T-helper 2 cell treated with Interferon-gamma antibody and Interleukin-4, amounts not matched to agents 5 μg/mL and 100 μg/mL, for 36 hours (primary cell): Measurements from ENCODE around the gene PSMB1.
A peak's percentile ranks its signal among the peaks of the same experiment; 100 is the strongest.
"Not testable (repeated sequence)": the region's sequence is repeated elsewhere in the genome, so short reads cannot be mapped to it uniquely, and the experiment has no call there.

ENCODE experiments used
- DNase-seq: peaks from one replicate; pipeline ENCODE4 v3.0.0; 2021; ENCODE audit warnings: low spot score
- H3K27ac Mint-ChIP-seq: one replicate; pipeline ENCODE4 v1.8.0; 2021; ENCODE audit warnings: mild to moderate bottlenecking, mixed read lengths
- H3K27me3 Mint-ChIP-seq: one replicate; pipeline ENCODE4 v1.8.0; 2021; ENCODE audit warnings: low read depth, mixed read lengths
- H3K36me3 Mint-ChIP-seq: one replicate; pipeline ENCODE4 v1.8.0; 2021; ENCODE audit warnings: low read depth, mixed read lengths
- H3K4me1 Mint-ChIP-seq: one replicate; pipeline ENCODE4 v1.8.0; 2021; ENCODE audit warnings: low read depth, mixed read lengths
- H3K4me3 Mint-ChIP-seq: one replicate; pipeline ENCODE4 v1.8.0; 2022; ENCODE audit warnings: mild to moderate bottlenecking, moderate library complexity, mixed read lengths
- H3K9me3 Mint-ChIP-seq: one replicate; pipeline ENCODE4 v1.8.0; 2021; ENCODE audit warnings: mixed read lengths

Gene PSMB1

DNA sequence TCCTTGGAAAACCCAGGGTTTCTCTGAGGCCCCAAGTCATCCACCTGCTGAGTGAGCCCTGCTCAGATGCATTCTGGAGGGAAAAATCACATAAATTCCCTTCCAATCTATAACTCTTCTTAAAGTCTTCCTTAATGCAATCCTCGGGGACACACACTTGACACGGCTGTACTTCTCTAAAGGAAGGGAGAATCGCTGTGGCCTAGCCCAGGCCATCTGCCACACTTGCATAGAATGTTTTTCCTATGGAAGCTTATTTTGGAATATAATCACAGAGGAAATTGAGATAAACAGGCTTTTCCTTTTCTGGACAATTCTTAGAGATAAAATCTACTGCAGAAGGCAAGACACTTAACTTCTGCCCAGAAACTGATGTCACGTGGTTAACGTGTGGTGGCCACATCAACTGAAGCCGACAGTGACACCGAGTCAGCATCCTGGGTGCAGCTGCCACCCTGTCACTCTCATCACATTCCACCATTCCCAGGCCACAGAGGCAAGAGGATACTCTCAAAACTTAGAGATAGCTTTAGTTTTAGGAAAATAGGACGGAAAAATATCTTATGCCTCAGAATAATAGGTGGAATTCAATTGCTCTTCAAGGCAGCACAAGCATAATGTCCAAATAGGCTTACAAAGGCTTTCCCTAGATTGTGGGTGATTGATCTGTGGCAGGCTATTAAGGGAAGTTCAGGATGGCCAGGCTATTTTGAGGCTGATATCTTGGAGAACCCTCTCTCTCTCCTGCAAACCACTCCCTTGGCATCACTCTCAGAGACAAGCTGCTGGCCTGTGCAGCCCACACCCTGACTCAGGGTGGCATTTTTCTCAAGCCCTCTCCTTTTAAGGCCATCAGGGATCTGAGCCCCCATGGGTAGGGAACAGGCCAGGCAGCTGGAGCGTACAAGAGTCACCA, 29.6 kb downstream of the PSMB1 start:
- H3K27me3 Mint-ChIP-seq = peaks cover 49% of the 10 kb centered on the region

DNA sequence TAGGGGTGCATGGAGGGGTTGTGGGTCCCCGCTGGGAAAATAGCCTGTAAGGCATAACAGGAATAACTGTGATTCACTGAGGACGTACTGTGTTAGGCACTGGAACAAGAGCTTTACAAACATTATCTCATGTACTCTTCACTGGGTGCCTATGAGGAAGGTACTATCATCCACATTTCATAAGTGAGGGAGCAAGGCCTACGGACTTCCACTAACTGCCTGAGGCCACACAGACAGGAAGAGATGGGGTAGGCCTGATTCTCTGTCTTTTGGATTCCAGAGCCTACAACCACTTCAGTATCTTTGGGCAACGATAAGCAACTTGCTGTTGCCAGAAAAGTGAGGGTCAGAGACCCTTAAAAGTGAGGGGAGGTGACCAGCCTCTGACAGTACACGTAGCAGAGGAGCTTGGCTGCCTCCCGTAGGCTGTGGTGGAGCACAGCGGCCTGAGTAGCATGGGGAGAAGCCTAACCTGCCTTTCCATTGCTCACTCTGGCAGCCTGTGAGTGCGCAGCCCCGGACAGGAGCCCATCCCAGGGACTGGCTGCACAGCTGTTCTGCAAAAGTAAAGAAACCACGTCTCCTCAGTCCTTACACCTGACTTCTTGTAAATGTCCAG, 30.4 kb downstream of the PSMB1 start:
- no peak for DNase-seq
- Mint-ChIP-seq H3K27ac (no peak overlapping the region), H3K4me3 (no peak overlapping the region), H3K9me3 (no peaks in the 10 kb centered on the region), H3K27me3 (peaks cover 58% of the 10 kb centered on the region), H3K36me3 (no peaks in the 10 kb centered on the region), H3K4me1 (peaks cover 14% of the 10 kb centered on the region)

More for the DNA sequence above, 29.6 kb downstream of the PSMB1 start:
- H3K9me3 Mint-ChIP-seq = no peaks in the 10 kb centered on the region
- H3K4me3 Mint-ChIP-seq = no peak overlapping the region
- no peaks in the 10 kb centered on the region for H3K36me3 Mint-ChIP-seq
- DNase-seq = no peak
- H3K27ac Mint-ChIP-seq = no peak overlapping the region
- peaks cover 15% of the 10 kb centered on the region for H3K4me1 Mint-ChIP-seq

DNA sequence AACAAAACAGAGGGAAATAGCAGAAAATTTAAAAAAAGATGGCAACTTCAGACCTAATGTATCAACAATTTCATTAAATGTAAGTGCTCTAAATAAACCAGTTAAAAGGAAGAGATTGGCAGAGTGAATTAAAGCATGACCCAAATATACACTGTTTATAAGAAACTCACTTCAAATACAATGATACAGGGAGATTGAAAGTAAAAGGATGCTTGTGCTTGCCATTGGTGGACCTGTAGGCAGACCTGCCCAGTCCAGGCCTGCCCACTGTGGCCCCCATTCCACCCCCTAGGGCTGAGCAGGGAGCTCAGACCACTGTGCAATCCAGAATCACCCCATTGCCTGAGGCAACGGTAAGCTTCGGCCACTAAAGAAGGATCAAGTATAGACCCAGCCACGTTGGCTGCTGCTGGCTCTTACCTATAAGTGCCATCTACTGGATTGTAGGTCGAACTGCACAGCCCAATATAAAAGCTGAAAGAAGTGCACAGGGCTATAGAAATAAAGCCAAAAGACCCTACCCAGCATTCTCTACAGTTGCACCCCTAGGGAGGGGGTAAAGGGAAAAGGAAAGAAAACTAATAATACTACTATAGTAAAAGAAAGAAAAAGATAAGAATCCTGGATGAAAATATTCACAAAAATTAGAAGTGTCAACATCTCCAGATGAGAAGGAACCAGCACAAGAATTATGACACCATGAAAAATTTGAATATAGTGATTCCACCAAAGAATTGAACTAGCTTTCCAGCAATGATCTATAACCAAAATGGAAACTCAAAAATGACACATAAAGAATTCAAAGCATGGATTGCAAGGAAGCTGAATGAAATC, 36.1 kb downstream of the PSMB1 start:
- H3K27me3 Mint-ChIP-seq = peaks cover 71% of the 10 kb centered on the region

DNA sequence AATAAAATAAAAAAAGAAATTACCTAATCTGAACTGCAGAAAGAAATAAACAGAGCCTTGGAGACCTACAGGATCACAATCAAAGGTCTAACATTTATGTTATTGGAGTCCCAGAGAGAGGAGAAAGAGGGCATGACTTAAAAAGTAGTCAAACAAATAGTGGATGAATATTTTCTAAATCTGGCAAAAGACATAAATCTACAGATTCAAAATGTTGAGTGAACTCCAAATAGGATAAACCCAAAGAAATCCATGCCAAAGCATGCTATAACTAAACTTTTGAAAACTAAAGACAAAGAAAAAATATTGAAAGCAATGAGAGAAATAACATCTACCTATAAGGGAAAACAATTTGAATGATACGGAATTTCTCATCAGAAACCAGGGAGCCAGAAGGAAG, 38.2 kb downstream of the PSMB1 start:
- H3K27me3 Mint-ChIP-seq = peaks cover 53% of the 10 kb centered on the region
- H3K4me3 Mint-ChIP-seq = no peak overlapping the region
- no peak for DNase-seq
- H3K4me1 Mint-ChIP-seq = peaks cover 2% of the 10 kb centered on the region
- H3K36me3 Mint-ChIP-seq = no peaks in the 10 kb centered on the region
- no peak overlapping the region for H3K27ac Mint-ChIP-seq
- H3K9me3 Mint-ChIP-seq = no peaks in the 10 kb centered on the region

More for the DNA sequence above, 36.1 kb downstream of the PSMB1 start:
- no peak overlapping the region for H3K27ac Mint-ChIP-seq
- peaks cover 8% of the 10 kb centered on the region for H3K4me1 Mint-ChIP-seq
- no peaks in the 10 kb centered on the region for H3K9me3 Mint-ChIP-seq
- H3K4me3 Mint-ChIP-seq = peak overlapping the region; percentile 51
- DNase-seq = peak; percentile 22
- no peaks in the 10 kb centered on the region for H3K36me3 Mint-ChIP-seq

DNA sequence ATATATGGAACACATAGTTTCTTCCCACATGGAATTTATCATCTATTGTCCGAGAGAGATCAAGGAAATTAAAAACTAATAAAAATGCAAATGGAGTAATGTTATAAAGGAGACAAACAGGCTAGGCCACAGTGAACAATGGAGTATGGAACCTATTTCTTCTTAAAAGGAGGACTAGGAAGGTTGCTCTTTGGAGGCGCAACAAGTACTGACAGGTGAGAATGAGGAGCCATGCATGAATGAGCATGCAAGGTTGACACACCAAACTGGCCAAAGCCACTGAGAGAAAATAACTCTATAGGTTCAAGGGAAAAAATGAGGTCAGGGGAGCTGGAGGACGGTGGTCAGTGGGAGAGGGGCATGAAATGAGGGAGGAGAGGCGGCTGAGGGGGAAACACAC, 40.9 kb downstream of the PSMB1 start:
- peaks cover 2% of the 10 kb centered on the region for H3K4me1 Mint-ChIP-seq
- peaks cover 31% of the 10 kb centered on the region for H3K27me3 Mint-ChIP-seq
- no peaks in the 10 kb centered on the region for H3K36me3 Mint-ChIP-seq
- no peak overlapping the region for H3K27ac Mint-ChIP-seq
- no peaks in the 10 kb centered on the region for H3K9me3 Mint-ChIP-seq
- no peak overlapping the region for H3K4me3 Mint-ChIP-seq
- DNase-seq = no peak

DNA sequence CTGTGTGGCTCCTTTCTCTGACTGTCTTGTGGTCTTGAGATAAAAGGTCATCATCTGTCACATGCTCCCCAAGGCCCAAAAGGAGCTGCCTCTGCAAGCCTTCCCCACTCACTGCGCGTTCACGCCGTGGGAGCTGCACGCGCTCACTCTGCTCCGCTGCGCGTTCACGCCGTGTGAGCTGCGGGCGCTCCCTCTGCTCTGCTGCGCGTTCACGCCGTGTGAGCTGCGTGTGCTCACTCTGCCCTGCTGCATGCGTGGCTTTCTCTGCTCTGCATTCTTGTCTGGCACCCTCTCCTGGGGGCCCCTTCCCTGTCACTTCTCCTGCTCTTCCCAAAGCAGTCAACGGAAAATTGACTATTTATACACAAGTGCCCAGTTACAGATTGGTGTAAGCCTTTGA, 42.5 kb downstream of the PSMB1 start:
- peaks cover 23% of the 10 kb centered on the region for H3K27me3 Mint-ChIP-seq
- H3K4me3 Mint-ChIP-seq = no peak overlapping the region
- DNase-seq = no peak
- no peaks in the 10 kb centered on the region for H3K4me1 Mint-ChIP-seq
- no peak overlapping the region for H3K27ac Mint-ChIP-seq
- H3K9me3 Mint-ChIP-seq = no peaks in the 10 kb centered on the region
- no peaks in the 10 kb centered on the region for H3K36me3 Mint-ChIP-seq

DNA sequence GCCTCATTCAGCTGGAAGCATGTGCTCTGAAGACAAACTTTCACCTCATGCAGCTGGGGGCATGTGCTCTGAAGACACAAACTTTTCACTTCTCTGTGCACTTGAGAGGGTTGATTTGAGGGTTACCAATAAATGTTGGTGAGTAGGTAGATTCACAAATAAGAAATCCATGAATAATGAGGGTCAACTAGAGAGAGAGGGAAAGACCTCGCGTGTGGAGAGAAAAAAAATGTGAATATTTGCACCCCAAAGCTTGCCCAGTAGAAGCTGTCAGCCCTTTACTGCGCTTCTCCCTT, 43.4 kb downstream of the PSMB1 start:
- DNase-seq = no peak
- Mint-ChIP-seq H3K27ac (no peak overlapping the region), H3K9me3 (no peaks in the 10 kb centered on the region), H3K27me3 (peaks cover 17% of the 10 kb centered on the region), H3K36me3 (no peaks in the 10 kb centered on the region), H3K4me1 (no peaks in the 10 kb centered on the region), H3K4me3 (no peak overlapping the region)

DNA sequence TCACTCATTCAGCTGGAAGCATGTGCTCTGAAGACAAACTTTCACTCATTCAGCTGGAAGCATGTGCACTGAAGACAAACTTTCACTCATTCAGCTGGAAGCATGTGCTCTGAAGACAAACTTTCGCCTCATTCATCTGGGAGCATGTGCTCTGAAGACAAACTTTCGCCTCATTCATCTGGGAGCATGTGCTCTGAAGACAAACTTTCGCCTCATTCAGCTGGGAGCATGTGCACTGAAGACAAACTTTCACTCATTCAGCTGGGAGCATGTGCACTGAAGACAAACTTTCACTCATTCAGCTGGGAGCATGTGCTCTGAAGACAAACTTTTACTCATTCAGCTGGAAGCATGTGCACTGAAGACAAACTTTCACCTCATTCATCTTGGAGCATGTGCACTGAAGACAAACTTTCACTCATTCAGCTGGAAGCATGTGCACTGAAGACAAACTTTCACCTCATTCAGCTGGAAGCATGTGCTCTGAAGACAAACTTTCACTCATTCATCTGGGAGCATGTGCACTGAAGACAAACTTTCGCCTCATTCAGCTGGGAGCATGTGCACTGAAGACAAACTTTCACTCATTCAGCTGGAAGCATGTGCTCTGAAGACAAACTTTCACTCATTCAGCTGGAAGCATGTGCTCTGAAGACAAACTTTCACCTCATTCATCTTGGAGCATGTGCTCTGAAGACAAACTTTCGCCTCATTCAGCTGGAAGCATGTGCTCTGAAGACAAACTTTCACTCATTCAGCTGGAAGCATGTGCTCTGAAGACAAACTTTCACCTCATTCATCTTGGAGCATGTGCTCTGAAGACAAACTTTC, 44.0 kb downstream of the PSMB1 start:
- H3K27ac Mint-ChIP-seq, H3K36me3 Mint-ChIP-seq, DNase-seq, H3K4me1 Mint-ChIP-seq, H3K4me3 Mint-ChIP-seq, H3K9me3 Mint-ChIP-seq: not testable (repeated sequence)
- H3K27me3 Mint-ChIP-seq = peaks cover 17% of the 10 kb centered on the region

DNA sequence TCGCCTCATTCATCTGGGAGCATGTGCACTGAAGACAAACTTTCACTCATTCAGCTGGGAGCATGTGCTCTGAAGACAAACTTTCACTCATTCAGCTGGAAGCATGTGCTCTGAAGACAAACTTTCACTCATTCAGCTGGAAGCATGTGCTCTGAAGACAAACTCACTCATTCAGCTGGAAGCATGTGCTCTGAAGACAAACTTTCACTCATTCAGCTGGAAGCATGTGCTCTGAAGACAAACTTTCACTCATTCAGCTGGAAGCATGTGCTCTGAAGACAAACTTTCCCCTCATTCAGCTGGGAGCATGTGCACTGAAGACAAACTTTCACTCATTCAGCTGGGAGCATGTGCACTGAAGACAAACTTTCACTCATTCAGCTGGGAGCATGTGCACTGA, 44.8 kb downstream of the PSMB1 start:
- not testable (repeated sequence) for H3K9me3 Mint-ChIP-seq, H3K4me1 Mint-ChIP-seq, H3K36me3 Mint-ChIP-seq, H3K4me3 Mint-ChIP-seq, DNase-seq, H3K27ac Mint-ChIP-seq
- peaks cover 11% of the 10 kb centered on the region for H3K27me3 Mint-ChIP-seq

DNA sequence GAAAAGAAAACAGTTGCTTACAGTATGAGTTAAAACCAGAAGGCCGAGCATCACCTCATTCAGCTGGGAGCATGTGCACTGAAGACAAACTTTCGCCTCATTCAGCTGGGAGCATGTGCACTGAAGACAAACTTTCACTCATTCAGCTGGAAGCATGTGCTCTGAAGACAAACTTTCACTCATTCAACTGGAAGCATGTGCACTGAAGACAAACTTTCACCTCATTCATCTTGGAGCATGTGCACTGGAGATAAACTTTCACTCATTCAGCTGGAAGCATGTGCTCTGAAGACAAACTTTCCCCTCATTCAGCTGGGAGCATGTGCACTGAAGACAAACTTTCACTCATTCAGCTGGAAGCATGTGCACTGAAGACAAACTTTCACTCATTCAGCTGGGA, 45.4 kb downstream of the PSMB1 start:
- not testable (repeated sequence) for H3K4me1 Mint-ChIP-seq, H3K27me3 Mint-ChIP-seq, H3K27ac Mint-ChIP-seq, H3K36me3 Mint-ChIP-seq, DNase-seq, H3K4me3 Mint-ChIP-seq, H3K9me3 Mint-ChIP-seq

DNA sequence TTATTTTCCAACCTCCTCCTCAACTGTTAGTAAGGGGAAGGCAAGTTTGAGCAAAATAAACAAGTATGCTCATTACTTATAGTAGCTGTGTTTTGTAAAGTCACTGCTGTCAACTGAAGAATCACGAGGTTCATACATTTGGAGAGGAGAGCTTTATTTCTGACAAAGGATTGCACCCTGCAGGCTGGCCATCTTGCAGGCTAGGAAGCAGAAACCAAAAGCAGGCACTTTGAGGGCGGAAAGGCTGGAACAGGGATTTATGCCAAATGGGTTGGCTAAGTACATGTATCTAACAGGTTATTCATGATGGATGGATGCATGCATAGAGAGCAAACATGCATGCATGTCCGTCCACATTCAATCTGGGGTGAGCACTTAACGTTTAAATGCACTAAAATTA, 46.7 kb downstream of the PSMB1 start:
- no peaks in the 10 kb centered on the region for H3K36me3 Mint-ChIP-seq
- H3K9me3 Mint-ChIP-seq = peaks cover 9% of the 10 kb centered on the region
- H3K27me3 Mint-ChIP-seq = peaks cover 4% of the 10 kb centered on the region
- H3K27ac Mint-ChIP-seq = no peak overlapping the region
- DNase-seq = no peak
- no peaks in the 10 kb centered on the region for H3K4me1 Mint-ChIP-seq
- H3K4me3 Mint-ChIP-seq = no peak overlapping the region

DNA sequence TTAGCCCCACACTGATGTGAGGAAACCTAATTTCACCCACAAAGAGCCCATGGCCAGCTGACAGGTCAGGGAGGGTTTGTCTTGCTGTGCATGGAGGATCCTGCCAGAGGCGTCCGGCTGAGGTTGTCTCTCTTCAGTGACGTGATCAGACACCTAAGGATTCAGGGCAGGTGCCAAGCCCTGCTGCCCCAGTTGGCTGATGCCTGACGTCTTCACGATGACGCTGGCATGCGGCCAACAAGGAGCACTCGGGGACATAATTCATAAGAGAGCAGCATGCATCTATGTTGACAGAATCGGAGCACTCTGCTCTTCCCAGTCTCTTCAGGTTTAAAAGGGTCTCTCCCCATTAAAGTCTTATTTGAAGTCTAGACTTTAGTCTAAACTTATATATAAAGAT, 47.8 kb downstream of the PSMB1 start:
- Mint-ChIP-seq H3K36me3 (peaks cover 5% of the 10 kb centered on the region), H3K9me3 (peaks cover 20% of the 10 kb centered on the region), H3K4me3 (no peak overlapping the region), H3K4me1 (no peaks in the 10 kb centered on the region), H3K27me3 (peaks cover 10% of the 10 kb centered on the region), H3K27ac (no peak overlapping the region)
- DNase-seq = no peak

DNA sequence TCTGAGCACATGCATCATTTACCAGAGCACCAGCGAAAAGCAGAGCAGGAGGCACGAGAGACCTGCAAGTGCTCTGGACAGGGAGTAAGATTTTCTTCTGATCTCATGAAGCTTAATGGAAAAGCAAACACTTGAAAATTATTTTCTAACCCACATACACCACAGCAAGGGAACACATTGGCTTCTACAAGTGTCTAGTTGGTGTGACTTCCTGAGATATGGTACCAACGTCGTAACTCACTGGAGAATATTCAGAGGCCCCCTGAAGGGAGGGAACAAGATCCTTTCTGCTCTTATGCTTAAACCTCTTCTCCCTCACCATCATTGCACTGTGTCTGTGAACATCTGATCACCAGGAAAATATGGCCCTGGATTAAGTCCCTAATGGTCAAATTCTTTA, 48.6 kb downstream of the PSMB1 start:
- Mint-ChIP-seq H3K27ac (no peak overlapping the region), H3K4me3 (no peak overlapping the region), H3K9me3 (peaks cover 20% of the 10 kb centered on the region), H3K36me3 (peaks cover 5% of the 10 kb centered on the region), H3K27me3 (peaks cover 11% of the 10 kb centered on the region), H3K4me1 (no peaks in the 10 kb centered on the region)
- DNase-seq = no peak
